Activated CD8-positive, alpha-beta memory T cell treated with anti-CD3 and anti-CD28 coated beads for 24 hours (primary cell): ENCODE results near the gene ME3.
A peak's percentile ranks its signal among the peaks of the same experiment; 100 is the strongest.

Source experiments
- DNase-seq: peaks from one replicate; pipeline ENCODE4 v3.0.0-alpha.2; 2020

The ME3 gene

DNA sequence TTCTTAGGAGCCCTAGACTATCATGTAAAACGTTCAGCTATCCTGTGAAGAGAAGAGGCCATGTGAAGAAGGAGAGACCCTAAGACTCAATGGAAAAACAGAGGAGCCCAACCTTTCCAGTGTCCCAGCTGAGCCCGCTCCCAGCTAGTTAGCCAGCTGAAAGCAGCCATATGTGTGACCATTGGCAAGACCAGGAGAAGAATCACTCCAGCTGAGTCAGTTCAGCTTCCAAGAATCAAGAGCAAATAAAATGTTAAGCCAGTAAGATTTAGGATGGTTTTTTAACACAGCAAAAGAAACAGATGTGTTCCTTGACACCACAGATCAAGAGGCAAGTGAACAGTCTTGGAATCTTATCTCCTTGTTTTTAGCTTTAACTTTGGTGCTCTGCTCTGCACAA, 189.7 kb downstream of the ME3 start:
- DNase-seq, result no peak

DNA sequence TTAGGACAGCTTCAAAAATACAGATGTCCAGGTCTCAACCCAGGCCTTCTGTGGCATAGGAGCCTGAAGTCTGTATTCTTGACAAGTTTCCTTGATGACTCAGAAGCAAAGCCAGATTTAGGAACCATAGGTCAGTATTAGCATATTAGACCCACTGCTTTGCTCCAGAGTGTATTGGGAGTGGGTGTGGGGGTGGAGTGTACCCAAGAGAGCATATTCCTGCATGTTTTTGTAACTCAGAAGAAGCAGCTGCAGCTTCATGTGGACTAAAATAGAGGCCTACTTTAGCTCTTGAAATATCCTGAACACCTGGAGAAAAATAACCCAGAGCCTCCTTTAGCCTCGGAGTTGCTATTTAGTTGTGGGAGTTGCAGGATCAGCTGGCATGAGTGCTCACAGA, 191.0 kb downstream of the ME3 start:
- DNase-seq, result no peak

DNA sequence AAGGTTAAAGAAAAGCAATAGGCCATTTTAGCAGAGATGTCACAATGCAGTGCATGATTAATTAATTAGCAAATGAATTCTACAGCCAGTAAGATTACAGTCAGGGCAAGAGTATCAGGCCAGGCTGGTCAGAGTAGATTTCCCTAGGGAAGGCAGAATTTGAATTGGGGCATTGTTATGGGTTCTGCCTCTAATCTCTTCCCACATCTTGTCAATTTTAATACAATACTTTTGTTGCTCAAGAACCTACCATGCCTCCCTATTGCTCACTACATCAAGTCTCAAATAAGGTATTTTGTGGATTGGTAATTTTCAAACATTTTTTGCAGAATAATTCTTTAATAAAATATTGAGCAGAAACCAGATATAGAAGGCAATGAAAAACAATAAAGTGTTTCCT, 194.1 kb downstream of the ME3 start:
- no peak for DNase-seq

DNA sequence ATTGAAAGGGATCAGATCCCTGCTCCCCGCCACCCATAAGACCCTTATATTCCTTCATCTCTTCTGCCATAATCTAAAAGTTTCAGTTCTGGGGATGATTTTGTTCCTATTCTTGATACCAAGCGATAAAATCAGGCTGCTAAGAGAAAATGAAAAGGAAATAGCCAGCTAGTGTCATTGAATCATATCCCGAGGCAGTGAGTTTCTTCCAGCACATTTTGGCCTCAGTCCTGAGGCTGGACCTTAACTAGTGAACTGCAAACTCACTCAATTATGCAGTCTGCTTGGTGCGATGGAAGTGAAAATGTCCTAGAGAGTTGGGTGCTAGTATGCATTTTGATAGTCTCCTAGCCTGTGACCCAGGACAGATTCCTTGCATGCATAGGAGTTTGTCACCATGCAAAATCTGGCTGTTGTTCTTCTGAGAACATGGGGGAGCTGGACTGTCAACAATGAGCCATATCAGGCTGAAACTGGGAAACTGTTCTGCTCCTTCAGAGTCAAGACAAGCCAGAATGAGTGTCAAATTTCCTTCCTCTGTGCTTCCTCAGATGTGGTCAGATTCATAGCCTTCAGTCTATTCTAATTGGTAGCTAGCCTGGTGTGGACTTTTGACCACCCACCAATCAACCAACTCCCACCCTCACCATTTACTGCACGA, 194.8 kb downstream of the ME3 start:
- DNase-seq, result no peak

DNA sequence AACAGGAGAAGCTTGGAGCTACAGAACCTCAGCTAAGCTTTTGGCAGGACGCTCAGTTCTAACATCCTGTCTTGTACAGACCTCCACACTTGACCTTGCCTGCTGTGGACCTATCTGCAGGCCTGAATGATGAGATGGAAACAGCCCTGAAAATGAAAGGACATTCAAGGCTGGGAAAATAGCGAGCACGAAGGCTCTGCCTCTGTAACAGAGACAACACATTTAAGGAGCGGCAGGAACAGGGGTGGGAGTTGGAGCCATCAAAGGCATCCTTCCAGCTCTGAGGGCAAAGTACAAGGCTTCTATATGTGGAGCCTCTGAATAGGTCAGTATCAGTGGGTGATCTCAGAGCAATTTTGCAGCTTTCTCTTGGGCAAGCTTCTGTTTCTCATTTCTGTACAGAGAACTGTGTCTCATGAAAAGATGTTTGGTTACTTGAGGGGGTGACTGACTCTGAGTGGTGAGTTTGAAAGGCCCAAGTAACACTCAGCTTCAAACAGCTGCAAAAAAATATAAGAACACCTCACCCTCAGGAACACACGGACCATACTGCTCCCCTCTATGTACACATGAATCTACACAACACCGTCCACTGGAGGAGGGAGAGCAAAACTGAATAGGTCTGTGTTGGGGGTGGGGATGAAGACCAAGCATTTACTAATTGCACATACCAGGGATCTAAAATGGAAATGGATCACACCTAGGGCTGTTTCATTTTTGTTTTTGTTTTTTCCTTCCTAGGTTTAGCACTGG, 196.1 kb downstream of the ME3 start:
- DNase-seq, result no peak

DNA sequence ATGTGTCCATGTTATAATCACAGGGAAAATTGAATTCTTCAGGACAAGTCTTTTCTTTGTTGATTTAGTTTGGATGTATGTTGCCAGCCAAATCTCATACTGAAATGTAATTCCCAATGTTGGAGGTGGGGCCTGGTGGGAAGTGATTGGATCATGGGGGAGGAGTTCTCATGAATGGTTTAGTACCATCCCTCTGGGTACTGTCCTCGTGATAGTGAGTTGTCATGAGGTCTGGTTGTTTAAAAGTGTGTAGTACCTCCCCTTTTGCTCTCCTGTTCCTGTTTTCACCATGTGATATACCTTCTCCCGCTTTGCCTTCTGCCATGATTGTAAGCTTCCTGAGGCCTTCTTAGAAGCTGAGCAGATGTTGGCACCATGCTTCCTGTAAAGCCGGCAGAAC, 197.4 kb downstream of the ME3 start:
- no peak for DNase-seq

DNA sequence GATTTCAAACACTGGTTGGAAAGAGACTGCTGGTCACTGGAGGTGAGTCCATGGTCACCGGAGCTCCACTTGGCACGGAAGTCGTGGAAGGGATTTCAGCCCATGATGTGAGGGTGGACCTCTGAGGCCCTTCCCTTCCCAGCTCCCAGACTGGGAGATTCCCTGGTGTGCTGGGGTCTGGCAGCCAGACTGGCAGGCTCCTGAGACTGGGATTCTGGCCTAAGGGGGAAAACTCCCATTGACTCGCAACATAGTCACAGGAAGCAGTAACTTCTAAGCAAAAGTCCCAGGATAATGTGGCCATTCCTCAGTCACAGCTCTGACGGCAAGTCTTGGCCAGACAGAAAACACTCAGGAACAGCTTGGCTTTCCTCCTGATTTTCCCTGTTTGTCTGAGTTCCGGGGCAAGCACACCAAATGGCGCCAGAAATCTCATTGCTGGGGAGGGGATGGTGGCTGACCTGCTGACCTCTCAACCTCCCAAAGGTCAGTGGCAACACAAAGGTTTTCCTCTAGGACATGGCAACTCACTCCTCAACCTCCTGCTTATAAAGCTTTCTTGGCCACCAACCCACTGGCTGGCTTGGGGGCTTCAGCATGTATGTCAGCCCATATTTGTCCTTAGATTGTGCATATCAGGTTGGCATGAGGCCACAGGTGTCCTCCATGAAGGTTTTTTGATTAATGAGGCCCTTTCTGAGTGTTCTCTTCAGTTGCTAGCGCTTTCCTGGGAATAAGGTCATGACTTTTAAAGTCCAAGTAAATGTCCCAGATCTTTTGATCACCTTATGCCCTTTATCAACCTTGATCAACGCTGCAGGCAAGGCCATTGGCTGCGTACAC, 198.2 kb downstream of the ME3 start:
- DNase-seq, result no peak

DNA sequence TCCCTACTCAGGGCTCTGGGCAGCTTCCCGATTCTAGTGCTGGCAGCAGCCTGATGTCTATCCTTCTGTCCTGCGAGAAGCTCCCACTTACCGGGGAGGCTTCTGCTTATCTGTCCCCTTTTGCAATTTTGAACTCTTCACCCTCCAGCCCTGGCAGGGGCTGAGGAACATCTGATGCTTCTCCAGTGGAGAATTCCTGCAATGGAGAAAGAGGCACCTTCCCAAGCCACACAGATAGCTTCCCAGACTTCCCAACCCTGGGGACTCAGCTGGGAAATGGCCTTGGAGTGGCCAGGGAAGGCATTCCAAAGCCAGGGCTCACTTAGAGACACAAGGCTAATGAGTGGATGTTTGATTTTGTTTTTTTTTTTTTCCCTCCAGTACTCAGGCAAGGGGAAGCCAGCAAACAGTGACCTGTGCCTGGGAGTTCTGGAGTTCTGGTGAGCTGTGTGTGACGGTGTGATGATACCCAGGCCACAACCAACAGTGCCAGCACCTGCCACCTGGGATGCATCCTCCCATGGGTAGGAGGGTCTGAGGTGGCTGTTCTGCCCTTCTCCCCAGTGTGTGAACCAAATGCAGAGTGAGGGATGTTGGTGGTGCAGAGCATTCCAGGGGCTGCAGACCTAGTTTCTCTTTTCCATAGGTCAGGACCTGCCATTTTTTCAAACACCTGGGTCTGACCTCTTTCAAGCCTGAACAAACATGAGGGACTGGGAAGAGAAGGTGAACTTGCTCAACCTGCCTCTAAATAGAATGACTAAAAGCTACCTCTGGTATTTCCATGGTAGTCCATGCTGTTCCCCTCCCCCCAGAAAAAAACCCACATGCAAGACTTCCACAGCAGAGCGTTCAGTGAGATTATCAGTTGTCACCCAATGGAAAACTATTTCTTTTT, 202.7 kb downstream of the ME3 start:
- no peak for DNase-seq

DNA sequence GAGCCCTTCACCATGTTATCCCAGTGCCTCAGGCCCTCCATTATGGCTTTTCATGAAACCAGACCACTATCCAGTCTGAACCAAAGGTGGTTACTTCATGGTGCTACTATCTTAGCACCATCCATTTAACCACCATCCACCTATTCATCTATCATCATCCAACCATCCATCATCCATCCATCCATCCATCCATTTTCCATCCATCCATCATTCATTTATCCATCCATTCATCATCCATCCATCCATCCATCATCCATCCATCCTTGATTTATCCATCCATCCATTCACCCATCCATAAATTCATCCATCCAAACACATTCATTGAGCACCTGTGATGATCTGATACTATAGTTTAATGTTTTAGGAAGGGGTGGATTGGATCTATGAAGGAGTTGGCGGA, 204.2 kb downstream of the ME3 start:
- DNase-seq, result no peak

DNA sequence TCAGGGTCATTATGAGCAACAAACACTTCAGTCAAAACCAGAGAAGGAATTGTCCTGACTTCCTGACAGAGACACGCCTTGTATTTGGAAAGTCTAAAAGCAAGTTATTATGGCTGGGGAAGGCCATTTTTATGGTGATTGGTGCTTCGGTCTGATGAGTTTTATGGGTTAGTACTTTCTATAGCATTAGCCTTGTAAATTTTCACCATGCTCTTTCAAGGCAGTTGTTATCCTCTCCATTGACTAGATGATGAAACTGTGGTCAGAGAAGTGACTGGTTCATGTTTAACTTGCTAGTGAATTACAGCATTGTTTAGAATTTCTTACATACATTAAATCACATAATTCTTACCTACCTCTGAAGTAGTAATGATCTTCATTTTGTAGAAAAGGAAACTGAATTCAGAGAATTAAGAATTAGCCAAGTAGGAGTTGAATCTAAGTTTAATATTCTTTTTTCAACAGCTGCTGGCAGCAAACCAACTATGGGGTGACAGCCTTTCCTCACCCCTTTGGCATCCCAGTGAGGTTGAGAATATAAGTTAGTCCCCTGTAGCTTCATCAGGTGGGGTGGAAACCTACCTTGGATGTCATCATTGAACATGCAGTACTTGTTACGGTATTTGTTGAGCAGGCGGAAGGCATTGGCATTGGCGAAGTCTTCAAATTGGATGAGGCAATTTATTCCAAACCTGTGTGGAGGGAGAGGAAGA, 207.8 kb downstream of the ME3 start:
- no peak for DNase-seq

DNA sequence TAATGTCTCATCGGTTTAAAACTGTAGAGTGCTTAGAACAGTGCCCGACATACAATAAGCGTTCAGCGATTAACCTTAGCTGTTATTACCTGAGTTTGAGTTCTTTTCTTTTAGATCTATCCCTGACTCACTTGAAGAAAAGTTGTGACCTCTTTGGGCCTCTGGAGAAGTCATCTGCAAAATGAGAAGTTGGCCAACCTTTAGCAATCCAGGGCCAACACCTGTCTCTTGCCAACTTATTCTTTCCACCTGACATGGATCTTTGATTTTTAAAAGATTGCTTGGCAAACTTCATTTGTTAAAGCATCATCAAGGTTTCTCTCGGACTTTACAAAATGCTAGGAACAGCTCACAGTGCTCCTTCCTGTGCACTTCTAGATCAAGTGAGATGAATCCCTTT, 208.5 kb downstream of the ME3 start:
- DNase-seq, result no peak

DNA sequence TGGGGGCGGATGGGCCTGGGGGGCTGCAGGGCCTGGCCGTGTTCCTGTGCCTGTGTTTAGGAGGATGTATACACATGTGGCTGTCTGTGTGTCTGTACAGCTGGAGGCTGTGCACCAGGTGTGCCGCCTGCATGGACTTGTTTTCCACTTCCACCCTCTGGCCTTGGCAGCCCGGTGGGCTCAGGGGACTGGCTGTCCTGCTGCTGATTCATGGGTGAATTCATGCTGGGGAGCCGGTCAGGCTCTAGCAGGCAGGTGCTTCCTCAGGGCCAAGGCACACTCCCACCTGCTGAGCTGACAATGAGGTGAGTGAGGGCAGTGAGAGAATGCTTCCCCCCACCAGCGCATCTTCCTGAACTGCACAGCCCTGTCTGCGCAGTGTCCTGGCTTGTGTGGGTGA, 209.3 kb downstream of the ME3 start:
- DNase-seq, result no peak

DNA sequence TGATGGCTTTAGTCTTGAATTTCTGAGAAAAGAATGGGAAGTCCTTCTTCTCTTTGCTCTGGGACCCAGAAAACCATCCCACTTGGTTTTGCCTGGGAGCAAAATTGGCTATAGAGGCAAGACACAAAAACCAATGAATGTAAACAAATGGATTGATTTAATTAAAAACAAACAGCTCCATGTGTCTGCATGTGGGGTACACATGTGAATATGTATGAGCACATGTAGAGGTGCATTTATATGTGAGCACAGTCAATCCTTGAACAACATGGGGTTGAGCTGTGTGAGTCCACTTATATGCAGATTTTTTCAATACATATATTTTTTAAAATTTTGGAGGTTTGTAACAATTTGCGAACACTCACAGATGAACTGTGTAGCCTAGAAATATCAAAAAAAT, 210.5 kb downstream of the ME3 start:
- DNase-seq, result no peak

DNA sequence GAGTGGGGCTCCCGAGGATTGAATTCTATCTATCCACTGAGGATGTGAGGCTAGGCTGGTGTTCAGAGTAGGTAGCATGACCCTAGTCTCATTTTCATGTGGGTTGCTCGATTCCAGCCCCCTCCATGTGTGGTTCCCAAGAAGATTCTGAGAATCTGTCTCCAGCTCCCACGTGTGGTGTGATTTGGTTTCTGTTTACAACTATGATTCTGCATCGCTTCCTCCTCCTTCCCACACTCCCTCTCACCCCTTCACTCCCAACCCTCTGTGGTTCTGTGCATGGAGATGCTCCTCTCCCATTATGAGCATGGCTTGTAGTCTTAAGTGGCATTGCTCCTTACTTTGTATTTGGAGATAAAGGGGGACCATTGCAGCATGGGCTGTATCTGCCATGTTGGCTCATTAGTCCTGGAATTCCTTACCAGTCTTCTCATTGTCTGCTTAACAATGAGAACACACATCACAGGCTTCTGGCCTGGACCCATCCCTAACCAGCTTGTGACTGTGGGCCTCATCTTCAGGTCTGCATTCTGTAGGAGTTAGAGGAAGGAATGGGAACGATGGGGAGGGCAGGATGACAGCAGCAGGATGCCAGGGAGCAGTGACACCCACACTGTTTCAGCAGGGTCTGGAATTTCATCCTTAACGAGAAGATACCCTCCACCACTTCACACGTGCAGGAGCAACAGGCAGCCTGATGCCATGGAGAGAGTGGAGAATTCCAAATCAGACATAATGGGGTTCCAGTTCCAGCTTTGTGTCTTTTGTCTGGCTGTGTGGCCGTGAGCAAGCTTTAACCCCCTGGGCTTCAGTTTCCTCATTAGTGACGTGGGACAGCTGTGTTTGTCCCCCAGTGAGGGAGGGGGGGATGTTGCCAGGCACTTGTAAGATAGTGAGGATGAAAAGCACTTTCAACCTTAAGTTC, 211.7 kb downstream of the ME3 start:
- no peak for DNase-seq

DNA sequence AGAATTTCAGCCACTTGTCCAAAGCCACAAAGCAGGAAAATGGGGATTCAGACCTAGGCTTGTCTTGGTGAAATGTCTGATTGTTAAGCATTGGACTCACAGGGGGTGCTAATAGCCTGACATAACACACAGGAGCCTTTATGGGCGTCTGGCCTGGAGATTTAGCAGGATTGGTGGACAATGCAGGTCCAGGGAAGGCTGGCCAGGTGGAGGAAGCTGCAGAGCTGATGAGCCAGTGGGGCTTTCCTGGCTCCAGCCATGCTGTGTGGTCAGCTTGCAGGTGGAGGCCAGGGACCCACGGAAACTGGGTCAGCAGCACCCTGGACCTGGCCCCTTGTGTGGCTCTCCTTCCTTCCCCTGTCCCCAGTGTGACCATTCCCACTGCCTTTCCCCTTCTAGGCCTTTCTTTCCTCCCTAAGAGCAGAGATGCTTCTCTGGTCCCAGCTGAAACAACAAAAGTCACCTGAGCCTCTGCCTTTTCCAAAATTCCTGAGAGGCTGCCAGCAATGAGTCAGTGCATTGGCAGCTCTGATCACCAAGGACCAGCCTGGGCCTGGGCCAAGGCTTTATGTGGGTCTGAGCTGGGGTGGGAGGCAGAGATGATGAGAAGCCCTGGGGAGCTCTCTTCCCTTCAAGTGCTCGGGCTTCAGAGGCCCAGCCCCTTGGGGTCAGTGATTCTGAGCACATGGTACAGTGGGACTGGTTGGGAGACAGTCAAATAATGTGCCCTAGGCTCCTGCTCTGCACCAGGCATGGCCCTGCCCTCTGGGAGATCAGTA, 212.5 kb downstream of the ME3 start:
- no peak for DNase-seq

DNA sequence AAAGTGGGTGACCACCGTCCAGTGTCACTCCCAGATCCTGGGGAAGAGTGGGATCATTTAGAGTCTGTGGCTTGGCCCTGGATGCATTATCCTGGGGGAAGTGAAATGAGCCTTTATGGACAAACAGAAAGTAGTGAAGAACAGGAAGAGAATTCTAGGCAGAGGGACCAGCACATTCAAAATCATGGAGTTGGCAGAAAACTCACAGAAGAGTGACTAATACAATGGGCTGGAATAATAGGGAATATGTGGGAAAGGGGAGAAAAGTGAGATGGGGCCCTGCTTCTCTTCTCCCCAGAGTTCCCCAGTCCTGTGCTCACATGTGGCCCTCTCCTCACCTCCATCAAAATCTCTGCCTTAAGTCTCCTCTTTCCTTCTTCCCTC, 213.4 kb downstream of the ME3 start:
- no peak for DNase-seq

DNA sequence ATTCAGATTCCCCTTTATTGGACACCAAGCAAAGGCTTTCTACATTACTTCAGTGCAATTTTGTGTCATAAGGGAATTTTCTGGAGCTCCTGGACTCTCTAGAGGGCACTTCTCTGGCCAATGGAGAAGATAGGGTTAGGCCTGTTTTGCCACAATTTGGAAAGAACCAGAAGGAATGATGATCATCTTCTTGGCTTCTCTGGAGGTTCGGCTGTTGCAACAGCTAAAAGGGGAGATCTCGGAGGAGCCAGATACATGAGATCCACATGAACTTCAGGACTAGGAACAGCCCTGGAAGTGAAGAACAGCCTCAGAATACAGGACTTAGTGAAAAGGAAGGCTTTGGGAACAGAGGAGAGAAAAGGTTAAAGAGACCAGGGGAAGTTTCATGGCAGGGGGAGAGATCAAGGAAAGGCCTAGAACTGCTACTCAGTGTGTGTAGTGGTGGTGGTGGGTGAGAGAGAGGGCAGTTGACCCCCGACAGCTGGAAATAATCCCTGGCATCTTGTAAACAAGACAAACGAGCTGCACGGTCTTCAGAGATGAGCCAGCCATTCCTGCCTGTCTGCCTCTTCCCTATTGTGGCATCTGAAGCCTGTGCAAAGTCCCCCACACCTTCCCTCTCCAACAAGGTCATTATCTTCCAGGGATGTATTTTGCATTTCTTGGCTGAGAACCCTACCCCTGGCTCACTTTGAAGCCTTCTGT, 214.0 kb downstream of the ME3 start:
- no peak for DNase-seq

DNA sequence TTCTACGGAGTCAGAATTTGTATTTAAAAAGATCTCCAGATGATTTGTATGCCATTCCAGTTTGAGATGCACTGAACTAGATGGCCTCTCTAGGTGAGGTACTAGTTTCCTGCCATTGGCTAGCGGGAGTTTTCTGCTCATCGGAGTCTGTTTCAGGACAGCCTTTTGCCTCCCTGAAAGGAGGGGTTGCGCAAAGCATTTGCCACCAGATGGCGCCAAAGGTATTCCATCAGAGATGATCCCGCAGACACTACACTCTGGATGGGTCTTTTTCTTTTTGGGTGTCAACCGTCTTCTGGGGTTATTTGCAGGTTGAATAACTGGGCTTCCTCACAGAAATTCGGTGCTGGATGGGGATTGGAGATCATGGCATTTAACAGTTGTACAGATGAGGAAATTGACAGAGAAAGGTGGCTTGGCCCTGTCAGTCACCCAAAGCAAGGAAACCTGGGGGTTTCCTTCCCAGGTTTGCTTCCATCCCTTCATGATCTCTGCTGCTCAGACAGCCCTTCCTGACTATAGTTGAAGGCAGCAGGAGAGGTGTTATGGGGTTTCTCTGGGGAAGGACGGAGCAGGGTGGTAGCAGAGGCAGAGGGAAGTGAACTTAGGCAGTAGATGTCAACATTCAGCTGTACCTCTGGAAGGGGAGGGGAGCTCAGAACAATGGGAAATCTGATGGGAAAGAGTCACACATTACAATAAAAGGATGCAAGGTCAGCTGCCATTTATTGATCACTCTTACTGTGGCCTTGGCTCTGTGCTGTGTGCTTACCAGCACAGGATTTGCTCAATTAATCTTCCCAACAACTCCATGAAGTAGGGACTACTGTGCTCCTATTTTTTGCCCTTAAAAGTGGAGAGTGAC, 216.1 kb downstream of the ME3 start:
- DNase-seq, result peak; percentile 91
